Measurements from ENCODE around the gene STAT3. TPM values are rescaled to one million over a fixed set of nuclear protein-coding genes. Genes with fewer than 3 reads are reported as not detected.

STAT3 gene
- total and polyA plus RNA-seq, 2 donors (not counting 3 experiments of a cell fraction or from before 2014, with no cell fraction given): 59.1 to 124 TPM

- Histone ChIP-seq H3K4me2 (ENCODE audit: insufficient read depth, low read length) (peak overlapping the region; percentile 67), H3K36me3 (ENCODE audit: control insufficient read depth in 2 of 2, extremely low read depth in 1 of 2, insufficient read depth in 2 of 2, low read length in 2 of 2) (peaks cover 18 to 32% of the 10 kb centered on the region in 2 experiments), H3K79me2 (ENCODE audit: control insufficient read depth, insufficient read depth, low read length) (peaks cover 92% of the 10 kb centered on the region), H3K27ac (ENCODE audit: insufficient read depth, low read depth, low read length) (peak overlapping the region; percentile 73), H4K20me1 (replicated peaks; ENCODE audit: control insufficient read depth, extremely low read depth, insufficient read depth, low read length) (no peaks in the 10 kb centered on the region), H3K4me1 (ENCODE audit: control insufficient read depth, extremely low read depth, insufficient read depth, low read length) (peaks cover 65% of the 10 kb centered on the region), H3K4me3 (replicated peaks in 1 of 3; ENCODE audit: insufficient read depth in 1 of 3, low read depth in 1 of 3, low read length in 3 of 3) (peak overlapping the region in 2 of 3 experiments; percentile 19 to 41), H3K27me3 (ENCODE audit: control insufficient read depth in 2 of 2, insufficient read depth in 2 of 2, low read length in 2 of 2) (no peaks in the 10 kb centered on the region), H3K9me3 (replicated peaks; ENCODE audit: control insufficient read depth, insufficient read depth, low read length) (no peaks in the 10 kb centered on the region), H2AFZ (ENCODE audit: low read depth, low read length) (no peak overlapping the region), H3K9me1 (replicated peaks; ENCODE audit: control insufficient read depth, extremely low read depth, insufficient read depth, low read length) (no peaks in the 10 kb centered on the region), H3K9ac (replicated peaks; ENCODE audit: extremely low read depth, insufficient read depth, low read length) (peak overlapping the region; percentile 50)
- FAIRE-seq: no peak
- ChIA-PET POLR2A (interaction anchor here (0.6 to 3.2 kb wide), 7 partner anchors 12 to 130 kb away, joined by 3 to 41 read pairs (median 6); partner anchors contain the start of genes CAVIN1 and STAT3), CTCF (interaction anchor here (0.6 to 9.1 kb wide), 30 partner anchors 8 to 222 kb away, joined by 3 to 81 read pairs (median 5); partner anchors contain the start of genes CAVIN1, GHDC and STAT3)
- dilution Hi-C loops (cut with MboI; ENCODE audit: extremely low pct_ligation_motif_present, low sequenced_read_pairs) (no loop called here), intact Hi-C loops (cut with micrococcal nuclease) (loop anchor here (1.0 to 5.0 kb wide), 9 partner anchors 9 to 184 kb away; partner anchors contain the start of genes ATP6V0A1, CAVIN1 and STAT3)
- no peak for TF ChIP-seq JUN (IDR thresholded peaks at IDR 0.05; ENCODE audit: borderline replicate concordance, insufficient read depth, insufficient read length, low read depth)
- no peak for TF ChIP-seq GATA2 (IDR thresholded peaks at IDR 0.05; ENCODE audit: insufficient read depth, insufficient read length, low read depth, low read length)
- no peak for TF ChIP-seq CTCF (IDR thresholded peaks at IDR 0.05; ENCODE audit: extremely low read depth in 1 of 2, insufficient read depth in 1 of 2, low read depth in 1 of 2, low read length in 2 of 2)
- TF ChIP-seq MYC (IDR thresholded peaks at IDR 0.05; ENCODE audit: low read depth, low read length): no peak
- TF ChIP-seq, protein P1, sequence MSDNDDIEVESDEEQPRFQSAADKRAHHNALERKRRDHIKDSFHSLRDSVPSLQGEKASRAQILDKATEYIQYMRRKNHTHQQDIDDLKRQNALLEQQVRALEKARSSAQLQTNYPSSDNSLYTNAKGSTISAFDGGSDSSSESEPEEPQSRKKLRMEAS (IDR thresholded peaks at IDR 0.05; ENCODE audit: insufficient read depth, insufficient read length): no peak
- no peak for TF ChIP-seq EZH2 (IDR thresholded peaks at IDR 0.05; ENCODE audit: borderline replicate concordance, low read depth, low read length, severe bottlenecking)
- TF ChIP-seq POLR2AphosphoS5 (IDR thresholded peaks at IDR 0.05; ENCODE audit: insufficient read depth, low read depth, low read length): no peak
- no peak for TF ChIP-seq FOS (IDR thresholded peaks at IDR 0.05; ENCODE audit: borderline replicate concordance, insufficient read depth, low read length)
- no peak for TF ChIP-seq POLR2A (IDR thresholded peaks at IDR 0.05; ENCODE audit: low read depth, low read length)
- DNase-seq (ENCODE audit: low read depth, low spot score): peak; percentile 56
- BruUV-seq (replicated peaks): no TSS peak
Measured at GRCh38 chr17:42406615-42407288, 18.5 kb upstream of the STAT3 start.
